NOMO-1 (cell line): Measurements from ENCODE around the gene DBNL.

Source experiments
- DNase-seq, 2 experiments: peaks; one replicate each; lab custom pipeline; 2025; ENCODE audit not compliant: unreplicated experiment in 2 of 2; lab: John Stamatoyannopoulos, UW

Gene DBNL

DNA sequence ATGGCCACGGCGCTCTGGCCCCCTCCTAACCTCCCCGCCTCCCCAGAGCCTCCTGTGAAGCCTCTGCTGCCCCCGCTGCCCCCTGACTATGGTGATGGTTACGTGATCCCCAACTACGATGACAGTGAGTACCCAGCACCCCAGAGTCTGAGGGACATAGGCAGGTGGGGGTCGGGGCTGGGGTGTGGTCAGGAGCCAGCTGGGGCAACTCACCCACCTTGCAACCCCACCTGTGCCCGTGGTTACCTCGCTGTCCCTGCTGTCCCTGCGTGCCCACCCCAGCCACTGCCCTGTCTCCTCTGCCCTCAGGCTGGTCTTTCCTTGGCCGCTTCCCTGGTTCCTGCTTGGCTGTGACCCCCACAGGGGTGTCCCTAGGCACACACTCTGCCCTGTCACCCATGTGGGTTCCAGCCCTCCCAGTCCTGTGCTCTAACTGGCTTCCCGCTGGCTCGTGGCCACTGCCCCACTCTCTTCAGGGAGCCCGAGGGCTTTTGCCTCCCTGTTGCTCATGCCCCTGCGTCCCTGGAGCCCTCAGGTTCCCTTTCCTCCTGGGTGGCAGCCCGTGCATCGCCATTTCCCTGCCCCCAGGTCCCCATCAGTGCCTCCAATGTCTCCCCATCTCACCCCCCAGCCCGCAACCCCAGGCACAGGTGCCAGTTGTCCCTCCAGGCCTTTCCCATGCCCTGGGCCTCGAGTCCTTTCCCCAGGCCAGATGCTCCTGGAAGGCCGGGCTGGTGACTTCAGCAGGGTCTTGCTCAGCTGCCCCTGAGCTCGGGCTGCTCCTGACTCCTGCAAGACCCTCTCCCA lies 63.7 kb downstream of the DBNL start:
- no peak for DNase-seq

DNA sequence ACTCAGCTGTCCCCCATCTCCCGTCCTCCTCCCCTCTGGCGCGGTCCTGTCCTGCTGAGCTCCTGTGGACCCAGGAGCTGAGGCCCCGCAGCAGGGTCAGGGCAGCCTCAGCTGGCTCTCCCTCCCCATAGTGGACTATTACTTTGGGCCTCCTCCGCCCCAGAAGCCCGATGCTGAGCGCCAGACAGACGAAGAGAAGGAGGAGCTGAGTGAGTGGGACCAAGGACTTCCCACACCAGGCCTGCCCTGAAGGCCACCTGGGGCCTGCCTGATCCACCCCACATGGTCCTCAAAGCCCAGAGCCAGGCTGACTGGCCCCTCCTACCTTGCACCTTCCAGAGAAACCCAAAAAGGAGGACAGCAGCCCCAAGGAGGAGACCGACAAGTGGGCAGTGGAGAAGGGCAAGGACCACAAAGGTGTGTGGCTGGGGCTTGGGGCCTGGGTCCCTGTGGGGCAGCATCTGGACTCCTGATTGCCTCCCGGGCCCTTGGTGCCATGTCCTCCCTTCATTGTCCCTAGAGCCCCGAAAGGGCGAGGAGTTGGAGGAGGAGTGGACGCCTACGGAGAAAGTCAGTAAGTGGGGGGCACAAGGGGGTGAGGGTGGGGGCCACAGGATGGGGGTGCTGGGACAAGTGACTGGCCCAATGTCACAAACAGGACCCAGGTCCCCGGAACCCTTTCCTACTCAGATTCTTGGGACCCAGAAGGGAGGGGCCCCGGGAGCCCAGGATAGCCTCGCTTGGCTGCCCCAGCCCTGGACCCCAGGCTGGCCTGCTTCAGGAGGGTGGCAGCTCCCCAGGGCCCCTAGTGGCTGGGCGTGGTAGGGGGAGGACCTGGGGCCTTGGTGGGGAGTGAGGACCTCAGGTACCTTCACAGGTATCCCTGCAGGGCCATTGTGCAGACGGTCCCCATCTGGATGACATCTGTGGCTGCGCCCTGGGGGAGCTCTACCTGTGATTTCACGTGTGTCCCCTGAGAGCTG lies 64.6 kb downstream of the DBNL start:
- DNase-seq: no peak

DNA sequence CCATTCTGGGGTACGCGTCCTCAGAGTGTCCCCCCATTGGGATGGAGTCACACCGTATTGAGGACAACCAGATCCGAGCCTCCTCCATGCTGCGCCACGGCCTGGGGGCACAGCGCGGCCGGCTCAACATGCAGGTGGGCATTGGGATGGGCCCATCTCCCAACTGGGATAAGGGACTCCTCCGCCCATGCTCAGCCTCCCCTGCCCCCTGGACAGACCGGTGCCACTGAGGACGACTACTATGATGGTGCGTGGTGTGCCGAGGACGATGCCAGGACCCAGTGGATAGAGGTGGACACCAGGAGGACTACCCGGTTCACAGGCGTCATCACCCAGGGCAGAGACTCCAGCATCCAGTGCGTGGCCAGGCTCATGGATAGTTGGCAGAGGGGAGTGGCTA lies 65.5 kb downstream of the DBNL start:
- DNase-seq: no peak

DNA sequence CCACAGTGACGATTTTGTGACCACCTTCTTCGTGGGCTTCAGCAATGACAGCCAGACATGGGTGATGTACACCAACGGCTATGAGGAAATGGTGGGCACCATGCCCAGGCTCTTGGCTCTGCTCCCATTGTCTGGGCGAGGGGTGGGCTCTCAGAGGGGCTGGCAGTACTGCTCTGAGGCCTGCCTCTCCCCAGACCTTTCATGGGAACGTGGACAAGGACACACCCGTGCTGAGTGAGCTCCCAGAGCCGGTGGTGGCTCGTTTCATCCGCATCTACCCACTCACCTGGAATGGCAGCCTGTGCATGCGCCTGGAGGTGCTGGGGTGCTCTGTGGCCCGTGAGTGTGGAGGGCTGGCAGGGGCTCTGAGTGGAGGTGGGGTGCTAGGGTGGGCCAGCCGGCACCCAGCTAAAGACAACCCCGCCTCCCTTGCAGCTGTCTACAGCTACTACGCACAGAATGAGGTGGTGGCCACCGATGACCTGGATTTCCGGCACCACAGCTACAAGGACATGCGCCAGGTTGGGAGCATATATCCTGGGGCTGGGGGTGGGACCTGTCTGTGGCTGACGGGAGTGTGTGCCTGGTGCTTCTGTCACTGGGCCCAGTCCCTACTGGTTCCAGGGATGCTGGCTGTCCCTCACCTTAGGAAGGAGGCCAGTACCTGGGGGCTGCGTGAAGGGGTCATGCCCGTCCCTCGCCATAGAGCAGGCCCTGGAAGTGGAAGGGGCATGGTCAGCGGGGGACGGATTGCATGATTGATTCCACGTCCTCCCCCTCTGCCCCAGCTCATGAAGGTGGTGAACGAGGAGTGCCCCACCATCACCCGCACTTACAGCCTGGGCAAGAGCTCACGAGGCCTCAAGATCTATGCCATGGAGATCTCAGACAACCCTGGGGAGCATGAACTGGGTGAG lies 66.5 kb downstream of the DBNL start:
- DNase-seq: no peak
